KMS-11 (cell line): ENCODE results near the gene LPIN3.

Source experiments
- H2AFZ ChIP-seq: fragments of 200-600 bp; sonication (generic); 2 replicates; pipeline ENCODE4 v1.6.1; 2016; ENCODE audit warnings: antibody characterized with exemption, mixed run types, low read depth
- H3K27ac ChIP-seq: fragments of 200-600 bp; sonication (generic); 2 replicates; pipeline ENCODE4 v1.6.1; 2016; ENCODE audit warnings: mild to moderate bottlenecking, mixed run types
- H3K27me3 ChIP-seq: fragments of 200-600 bp; sonication (generic); 2 replicates; pipeline ENCODE4 v1.6.1; 2017; ENCODE audit warnings: mild to moderate bottlenecking, low read depth, mixed run types, moderate library complexity; ENCODE audit not compliant: insufficient read depth
- H3K36me3 ChIP-seq: fragments of 200-600 bp; sonication (generic); 2 replicates; pipeline ENCODE4 v1.6.1; 2017; ENCODE audit warnings: mild to moderate bottlenecking, mixed run types; ENCODE audit not compliant: insufficient read depth
- H3K4me1 ChIP-seq: fragments of 200-600 bp; sonication (generic); 2 replicates; pipeline ENCODE4 v1.6.1; 2016; ENCODE audit warnings: mild to moderate bottlenecking, low read depth, mixed run types; ENCODE audit not compliant: poor library complexity, severe bottlenecking
- H3K4me2 ChIP-seq: fragments of 200-600 bp; sonication (generic); 2 replicates; pipeline ENCODE4 v1.7.0; 2016; ENCODE audit warnings: mild to moderate bottlenecking, mixed run types
- H3K4me3 ChIP-seq: fragments of 200-600 bp; sonication (generic); IDR thresholded peaks from 2 replicates; pipeline ENCODE4 v1.6.1; 2017; ENCODE audit warnings: low read depth, low read length, mixed read lengths; ENCODE audit not compliant: insufficient read depth
- H3K79me2 ChIP-seq: fragments of 200-600 bp; sonication (generic); 2 replicates; pipeline ENCODE4 v1.6.1; 2016; ENCODE audit warnings: low read depth, mixed run types; ENCODE audit not compliant: insufficient read depth
- H3K9ac ChIP-seq: fragments of 200-600 bp; sonication (generic); 2 replicates; pipeline ENCODE4 v1.6.1; 2016; ENCODE audit warnings: mild to moderate bottlenecking, mixed run types
- H4K20me1 ChIP-seq: fragments of 200-600 bp; sonication (generic); 2 replicates; pipeline ENCODE4 v1.6.1; 2016; ENCODE audit warnings: mild to moderate bottlenecking, mixed run types; ENCODE audit not compliant: insufficient read depth
- TF ChIP-seq, protein P1 (sequence below): fragments of 200-600 bp; sonication (generic); conservative IDR thresholded peaks from 2 replicates; pipeline ENCODE4 v1.6.1; 2017; ENCODE audit warnings: low read depth, mild to moderate bottlenecking, antibody characterized with exemption, low read length, moderate library complexity, mixed read lengths

LPIN3 gene

DNA sequence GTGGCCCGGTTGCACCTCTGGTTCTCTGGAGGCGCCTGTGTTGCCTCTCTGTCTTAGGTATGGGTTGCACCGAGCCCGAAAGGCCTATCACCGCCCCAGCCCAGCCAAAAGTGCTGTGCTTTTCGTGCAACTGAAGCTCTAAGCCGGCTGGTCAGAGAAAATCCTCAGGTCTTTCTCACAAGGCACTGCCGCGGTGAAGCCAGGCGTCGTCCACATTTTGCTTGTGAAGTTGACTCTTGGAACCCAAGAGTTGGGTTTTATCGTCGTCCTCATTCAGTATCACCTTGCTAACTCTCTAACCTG lies 26.7 kb downstream of the LPIN3 start:
- Histone ChIP-seq H2AFZ (no peak overlapping the region), H3K4me2 (no peak overlapping the region), H3K27ac (no peak overlapping the region), H3K79me2 (no peaks in the 10 kb centered on the region), H3K4me3 (no peak overlapping the region), H3K27me3 (no peaks in the 10 kb centered on the region), H3K9ac (no peak overlapping the region), H3K36me3 (no peaks in the 10 kb centered on the region), H3K4me1 (no peaks in the 10 kb centered on the region), H4K20me1 (no peaks in the 10 kb centered on the region)
- TF ChIP-seq, protein P1, sequence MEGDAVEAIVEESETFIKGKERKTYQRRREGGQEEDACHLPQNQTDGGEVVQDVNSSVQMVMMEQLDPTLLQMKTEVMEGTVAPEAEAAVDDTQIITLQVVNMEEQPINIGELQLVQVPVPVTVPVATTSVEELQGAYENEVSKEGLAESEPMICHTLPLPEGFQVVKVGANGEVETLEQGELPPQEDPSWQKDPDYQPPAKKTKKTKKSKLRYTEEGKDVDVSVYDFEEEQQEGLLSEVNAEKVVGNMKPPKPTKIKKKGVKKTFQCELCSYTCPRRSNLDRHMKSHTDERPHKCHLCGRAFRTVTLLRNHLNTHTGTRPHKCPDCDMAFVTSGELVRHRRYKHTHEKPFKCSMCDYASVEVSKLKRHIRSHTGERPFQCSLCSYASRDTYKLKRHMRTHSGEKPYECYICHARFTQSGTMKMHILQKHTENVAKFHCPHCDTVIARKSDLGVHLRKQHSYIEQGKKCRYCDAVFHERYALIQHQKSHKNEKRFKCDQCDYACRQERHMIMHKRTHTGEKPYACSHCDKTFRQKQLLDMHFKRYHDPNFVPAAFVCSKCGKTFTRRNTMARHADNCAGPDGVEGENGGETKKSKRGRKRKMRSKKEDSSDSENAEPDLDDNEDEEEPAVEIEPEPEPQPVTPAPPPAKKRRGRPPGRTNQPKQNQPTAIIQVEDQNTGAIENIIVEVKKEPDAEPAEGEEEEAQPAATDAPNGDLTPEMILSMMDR = no peak

DNA sequence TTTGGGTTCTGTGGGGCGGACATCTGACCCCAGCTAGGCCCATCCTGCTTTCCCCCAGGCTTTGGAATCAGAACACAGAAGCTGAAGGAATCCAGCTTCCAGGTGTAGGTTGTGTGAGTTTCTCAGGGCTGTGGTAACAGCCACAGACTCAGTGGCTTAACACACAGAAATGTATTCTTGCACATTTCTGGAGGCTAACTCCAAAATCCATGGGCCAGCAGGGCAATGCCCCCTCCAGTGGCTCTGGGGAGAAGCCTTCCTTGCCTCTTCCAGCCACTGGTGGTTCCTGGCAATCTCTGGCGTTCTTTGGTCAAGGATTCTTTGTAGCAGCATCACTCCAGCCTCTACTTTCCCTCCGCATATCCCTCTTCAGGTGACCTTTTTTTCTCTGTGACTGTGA lies 27.3 kb downstream of the LPIN3 start:
- H3K9ac ChIP-seq = no peak overlapping the region
- no peaks in the 10 kb centered on the region for H3K79me2 ChIP-seq
- no peak overlapping the region for H3K4me3 ChIP-seq
- no peaks in the 10 kb centered on the region for H3K36me3 ChIP-seq
- H3K4me2 ChIP-seq = no peak overlapping the region
- no peaks in the 10 kb centered on the region for H3K27me3 ChIP-seq
- TF ChIP-seq, protein P1 = no peak
- H4K20me1 ChIP-seq = no peaks in the 10 kb centered on the region
- no peak overlapping the region for H3K27ac ChIP-seq
- no peak overlapping the region for H2AFZ ChIP-seq
- H3K4me1 ChIP-seq = no peaks in the 10 kb centered on the region

DNA sequence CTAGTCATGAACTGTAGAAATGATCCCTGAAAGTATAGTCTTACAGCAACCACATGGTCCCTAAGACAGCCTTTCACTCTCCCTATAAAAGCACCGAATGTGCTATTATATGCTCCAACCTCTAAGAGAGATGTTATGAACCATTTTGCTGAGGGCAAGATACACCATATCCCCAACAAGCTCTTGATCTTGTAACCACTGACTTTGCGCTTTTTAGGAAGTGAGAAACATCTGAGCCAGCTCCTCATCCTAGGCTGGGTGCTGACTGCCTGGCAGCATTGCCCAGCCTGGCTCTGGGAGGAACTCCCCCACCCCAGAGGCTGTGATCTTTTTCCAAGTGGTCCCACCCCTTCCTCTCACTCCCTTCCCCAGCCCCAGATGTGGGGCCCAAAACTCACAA lies 29.1 kb downstream of the LPIN3 start:
- Histone ChIP-seq H3K36me3 (no peaks in the 10 kb centered on the region), H3K4me1 (no peaks in the 10 kb centered on the region), H4K20me1 (no peaks in the 10 kb centered on the region), H3K4me3 (no peak overlapping the region), H3K79me2 (no peaks in the 10 kb centered on the region), H3K27me3 (no peaks in the 10 kb centered on the region), H3K27ac (no peak overlapping the region), H3K9ac (no peak overlapping the region), H2AFZ (no peak overlapping the region), H3K4me2 (no peak overlapping the region)
- TF ChIP-seq, protein P1 = no peak

DNA sequence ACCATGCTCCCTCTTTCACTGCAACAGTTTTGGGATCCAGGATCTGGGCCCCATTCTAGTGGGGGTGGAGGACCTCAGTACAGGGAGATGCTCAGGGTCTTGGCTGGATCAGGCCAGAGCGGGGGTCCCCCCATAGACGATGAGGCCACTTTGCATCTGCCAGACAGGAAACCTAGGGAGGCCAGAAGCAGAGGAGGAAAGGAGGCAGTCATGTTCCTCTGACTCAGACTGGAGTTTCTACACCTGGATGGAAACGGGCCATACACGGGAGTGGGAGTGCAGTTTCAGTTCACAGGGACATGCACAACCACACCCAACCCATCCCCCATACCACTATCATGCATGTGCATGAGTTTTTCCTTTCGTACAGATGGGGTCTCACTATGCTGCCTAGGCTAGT lies 29.6 kb downstream of the LPIN3 start:
- Histone ChIP-seq H3K4me1 (no peaks in the 10 kb centered on the region), H3K79me2 (no peaks in the 10 kb centered on the region), H3K27ac (no peak overlapping the region), H4K20me1 (no peaks in the 10 kb centered on the region), H3K36me3 (no peaks in the 10 kb centered on the region), H3K27me3 (no peaks in the 10 kb centered on the region), H2AFZ (no peak overlapping the region), H3K9ac (no peak overlapping the region), H3K4me2 (no peak overlapping the region), H3K4me3 (no peak overlapping the region)
- TF ChIP-seq, protein P1 = no peak

DNA sequence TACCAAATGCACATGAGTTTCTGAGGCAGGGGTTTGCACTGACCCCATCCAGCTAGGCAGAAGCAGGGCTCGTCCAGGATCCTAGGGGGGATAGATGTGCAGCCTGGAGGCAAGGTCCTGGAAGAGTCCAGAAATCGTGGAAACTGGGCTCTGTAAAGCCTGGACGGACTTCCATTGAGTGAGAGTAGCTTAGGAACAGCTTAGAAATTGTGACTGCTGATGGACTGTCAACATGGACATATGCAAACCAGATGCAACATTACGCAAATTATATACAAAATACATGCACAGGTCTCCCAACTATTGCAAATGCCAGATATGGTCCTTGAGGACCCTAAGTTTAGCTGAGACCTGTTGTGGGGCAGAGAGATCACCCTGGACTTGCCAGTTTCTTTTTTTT lies 30.8 kb downstream of the LPIN3 start:
- no peaks in the 10 kb centered on the region for H3K36me3 ChIP-seq
- no peaks in the 10 kb centered on the region for H3K4me1 ChIP-seq
- no peaks in the 10 kb centered on the region for H3K79me2 ChIP-seq
- H3K4me3 ChIP-seq = no peak overlapping the region
- no peak overlapping the region for H3K27ac ChIP-seq
- H4K20me1 ChIP-seq = no peaks in the 10 kb centered on the region
- H3K27me3 ChIP-seq = no peaks in the 10 kb centered on the region
- H3K9ac ChIP-seq = no peak overlapping the region
- no peak overlapping the region for H3K4me2 ChIP-seq
- H2AFZ ChIP-seq = no peak overlapping the region
- TF ChIP-seq, protein P1 = no peak
